ENCODE data around the gene FOXO6. TPM values are rescaled to one million over a fixed set of nuclear protein-coding genes. Genes with fewer than 3 reads are reported as not detected.

The FOXO6 gene
- total and polyA plus RNA-seq, 10 of the 15 experiments (the other 5 are each of a cell fraction or from before 2014, with no cell fraction given): 0.37 TPM; not detected in 9

DNA sequence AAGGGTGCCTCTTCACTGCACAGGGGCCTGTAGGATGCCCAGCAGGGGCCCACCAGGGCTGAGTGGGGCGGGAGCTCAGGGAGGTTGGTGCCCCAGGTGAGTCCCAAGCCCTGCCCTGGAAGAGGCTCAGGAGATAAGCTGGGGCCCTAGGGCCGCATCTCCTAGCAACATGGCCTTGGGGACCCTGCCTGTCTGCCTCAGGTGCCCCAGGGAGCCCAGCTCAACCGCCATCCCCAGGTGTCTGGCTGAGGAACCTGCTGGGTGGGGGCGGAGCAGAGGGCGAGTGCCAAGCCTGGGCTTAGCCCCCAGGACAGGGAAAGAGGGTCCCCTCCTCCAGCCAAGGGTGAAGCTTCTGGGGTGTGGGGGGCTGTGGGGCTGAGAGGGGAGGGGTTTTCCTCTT, 54.8 kb downstream of the FOXO6 start (continued):
- TF ChIP-seq ZBTB33 (IDR thresholded peaks at IDR 0.05): no peak

- RAD21 ChIA-PET (ENCODE audit: unreplicated experiment): interaction anchor here (0.7 to 7.7 kb wide), 17 partner anchors 15 to 134 kb away, joined by 3 to 132 read pairs (median 5); partner anchors contain the start of gene FOXO6
- H3K4me3 ChIP-seq: no peak overlapping the region
- intact Hi-C loops (cut with micrococcal nuclease; ENCODE audit: unreplicated experiment): loop anchor here (1.0 kb wide), 3 partner anchors 93 to 148 kb away; no protein-coding TSS in a partner anchor
- no TSS peak for BruUV-seq (replicated peaks)
- SMC1A ChIA-PET (ENCODE audit: uncharacterized antibody, unreplicated experiment): interaction anchor here (0.6 to 7.0 kb wide), 13 partner anchors 13 to 274 kb away, joined by 3 to 114 read pairs (median 4); no protein-coding TSS in a partner anchor
- no peaks in the 10 kb centered on the region; a peak in 1 of 4 replicates for H3K27me3 ChIP-seq (replicated peaks in 1 of 2; ENCODE audit: control insufficient read depth in 2 of 2, insufficient read depth in 2 of 2, low read length in 1 of 2)
- H3K27ac ChIP-seq (ENCODE audit: control insufficient read depth, insufficient read depth): no peak overlapping the region
- H3K4me2 ChIP-seq (ENCODE audit: control insufficient read depth, insufficient read depth): no peak overlapping the region
- POLR2A ChIA-PET: no interaction called here
- no peaks in the 10 kb centered on the region for H3K79me2 ChIP-seq (ENCODE audit: control insufficient read depth, insufficient read depth, low read length)
- no peaks in the 10 kb centered on the region for H3K4me1 ChIP-seq (ENCODE audit: control insufficient read depth, insufficient read depth, low read length)
- DNase-seq (ENCODE audit: low read depth, low spot score) (peak; percentile 5), FAIRE-seq (peak; percentile 91), ATAC-seq (peak; percentile 93)
- H3K9ac ChIP-seq (ENCODE audit: control insufficient read depth, insufficient read depth, low read length): no peak overlapping the region
- no peaks in the 10 kb centered on the region for H4K20me1 ChIP-seq (ENCODE audit: control insufficient read depth, insufficient read depth)
- whole genome bisulfite sequencing (ENCODE audit: insufficient coverage, insufficient replicate concordance, low lambda C conversion rate, missing lambda C conversion rate): 42% methylated on average over 15 of the region's 18 CpGs
- in situ Hi-C loops (cut with MboI): no loop called here
- H2AFZ ChIP-seq (ENCODE audit: control insufficient read depth, low read depth, low read length): no peak overlapping the region
- CTCF ChIA-PET: interaction anchor here (0.6 to 11.1 kb wide), 24 partner anchors 18 to 757 kb away, joined by 3 to 261 read pairs (median 6); partner anchors contain the start of gene FOXO6
- H3K9me3 ChIP-seq (replicated peaks; ENCODE audit: control insufficient read depth, insufficient read depth, low read length): no peaks in the 10 kb centered on the region
- no peaks in the 10 kb centered on the region for H3K36me3 ChIP-seq (ENCODE audit: control insufficient read depth in 2 of 2, insufficient read depth in 2 of 2, low read length in 1 of 2)
- peak; percentile 68; the same call in 1 of the 2 replicates for TF ChIP-seq YY1 (IDR thresholded peaks at IDR 0.05; ENCODE audit: low read depth, low read length)
- TF ChIP-seq POLR2A (IDR thresholded peaks at IDR 0.05; ENCODE audit: low read depth, low read length): no peak
- TF ChIP-seq LARP7 (IDR thresholded peaks at IDR 0.05): peak; percentile 60; the same call in 1 of the 2 replicates
- TF ChIP-seq BMI1 (IDR thresholded peaks at IDR 0.05; ENCODE audit: borderline replicate concordance): no peak
- 0 out of 4 replicates have a peak, but pooled peaks of 1 of the 2 experiments have one; percentile 12 for TF ChIP-seq BHLHE40 (IDR thresholded peaks at IDR 0.05; ENCODE audit: borderline replicate concordance in 1 of 2, low read depth in 2 of 2, low read length in 1 of 2)
- peak; percentile 99 for TF ChIP-seq SMC3 (IDR thresholded peaks at IDR 0.05; ENCODE audit: borderline replicate concordance, low read length)
- no peak for TF ChIP-seq IKZF1 (conservative IDR thresholded peaks at IDR 0.05)
- TF ChIP-seq ZNF592 (IDR thresholded peaks at IDR 0.05): no peak
- peak; percentile 90 for TF ChIP-seq RAD21 (IDR thresholded peaks at IDR 0.05; ENCODE audit: insufficient read depth, low read depth, low read length)
- no peak for TF ChIP-seq FOXK2 (IDR thresholded peaks at IDR 0.05)
Observed at GRCh38 chr1:41416552-41417334, 55.5 kb downstream of the FOXO6 start.
